A673 (cell line): ENCODE measurements around the gene BST1. TPM values are rescaled to one million over a fixed set of nuclear protein-coding genes. Genes with fewer than 3 reads are reported as not detected.

Source experiments
- BruUV-seq: library from RNA; stranded (reverse); fragments of 400-500 nt; replicated peaks from 2 replicates; lab custom pipeline; 2021; lab: Mats Ljungman, UMichigan
- CTCF ChIA-PET: fragments of 300-600 bp; sonication (Branson Sonifier 250); formaldehyde crosslinking; loops from one replicate; lab custom pipeline; 2022; ENCODE audit warnings: antibody characterized with exemption; lab: Charles Lee
- POLR2A ChIA-PET: fragments of 300-600 bp; sonication (Branson Sonifier 250); formaldehyde crosslinking; loops from one replicate; lab custom pipeline; 2022; ENCODE audit warnings: antibody characterized with exemption; ENCODE audit not compliant: low non-redundant PET; lab: Charles Lee
- DNase-seq: peaks from one replicate; pipeline ENCODE4 v3.0.0-alpha.2; 2015; ENCODE audit warnings: low spot score
- H3K27ac ChIP-seq: fragments of 200-600 bp; sonication (generic); 2 replicates; pipeline ENCODE4 v1.5.1; 2016; ENCODE audit warnings: mixed run types, low read depth, mild to moderate bottlenecking, mixed read lengths, antibody characterized with exemption, low read length; ENCODE audit not compliant: poor library complexity, severe bottlenecking
- H3K27me3 ChIP-seq: fragments of 200-600 bp; sonication (generic); replicated peaks from 2 replicates; pipeline ENCODE4 v1.6.1; 2017; ENCODE audit warnings: mixed run types, low read depth, mild to moderate bottlenecking, mixed read lengths, antibody characterized with exemption, low read length; ENCODE audit not compliant: insufficient read depth, poor library complexity
- H3K36me3 ChIP-seq: fragments of 200-600 bp; sonication (generic); 2 replicates; pipeline ENCODE4 v1.6.1; 2016; ENCODE audit warnings: mixed run types, mild to moderate bottlenecking, mixed read lengths, antibody characterized with exemption, low read length; ENCODE audit not compliant: insufficient read depth, poor library complexity, severe bottlenecking
- H3K4me1 ChIP-seq: fragments of 200-600 bp; sonication (generic); 2 replicates; pipeline ENCODE4 v1.6.1; 2017; ENCODE audit warnings: mixed run types, mild to moderate bottlenecking, mixed read lengths, antibody characterized with exemption, low read length; ENCODE audit not compliant: insufficient read depth, poor library complexity, severe bottlenecking
- H3K4me3 ChIP-seq: fragments of 200-600 bp; sonication (generic); 2 replicates; pipeline ENCODE4 v1.5.1; 2016; ENCODE audit warnings: low read depth, mixed run types, mild to moderate bottlenecking, mixed read lengths, low read length; ENCODE audit not compliant: poor library complexity, severe bottlenecking
- H3K9me3 ChIP-seq: fragments of 200-600 bp; sonication (generic); 2 replicates; pipeline ENCODE4 v1.6.1; 2016; ENCODE audit warnings: mixed run types, low read depth, mild to moderate bottlenecking, mixed read lengths, antibody characterized with exemption, low read length; ENCODE audit not compliant: poor library complexity, severe bottlenecking
- CTCF ChIP-seq: fragments of 300-800, 200-600 bp; sonication (generic); conservative IDR thresholded peaks from 2 replicates; pipeline ENCODE4 v1.5.1; 2017; ENCODE audit warnings: low read depth, mild to moderate bottlenecking, antibody characterized with exemption, low read length, moderate library complexity, mixed read lengths
- EZH2 ChIP-seq: fragments of 200-600 bp; sonication (generic); IDR thresholded peaks from 2 replicates; pipeline ENCODE4 v1.6.1; 2017; ENCODE audit warnings: borderline replicate concordance, low read depth, mild to moderate bottlenecking, mixed read lengths, antibody characterized with exemption, low read length; ENCODE audit not compliant: poor library complexity, severe bottlenecking
- intact Hi-C: fragments of 100-400 bp; cut with micrococcal nuclease; formaldehyde crosslinking; loops from one replicate; pipeline ENCODE4 v1.10.0; 2022; ENCODE audit not compliant: unreplicated experiment
- total RNA-seq: library from RNA; stranded (reverse); gene quantifications from 2 replicates; pipeline ENCODE4 v1.2.3, GENCODE V29; 2021

The BST1 gene
- total RNA-seq, 1 experiment from 2014 or later: 2.4 TPM

DNA sequence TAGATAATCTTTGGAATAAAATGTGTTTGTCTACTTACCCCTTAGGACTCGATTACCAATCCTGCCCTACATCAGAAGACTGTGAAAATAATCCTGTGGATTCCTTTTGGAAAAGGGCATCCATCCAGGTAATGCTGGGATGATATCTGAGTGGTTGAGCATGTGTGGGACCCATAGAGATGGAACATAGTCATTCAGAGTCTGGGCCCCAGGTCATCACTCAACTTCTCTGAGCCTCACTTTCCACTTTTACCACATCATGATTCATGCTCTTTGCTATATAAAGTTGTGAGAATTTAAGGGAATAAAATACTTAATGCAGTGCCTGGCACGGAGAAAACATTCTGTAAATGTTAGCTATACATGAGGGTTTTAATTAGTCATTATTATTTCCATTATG is 8.9 kb downstream of the BST1 start:
- CTCF ChIA-PET: no interaction called here
- Histone ChIP-seq H3K27me3 (no peaks in the 10 kb centered on the region), H3K9me3 (no peaks in the 10 kb centered on the region), H3K4me1 (peaks cover 15% of the 10 kb centered on the region), H3K36me3 (no peaks in the 10 kb centered on the region), H3K27ac (no peak overlapping the region), H3K4me3 (no peak overlapping the region)
- POLR2A ChIA-PET: no interaction called here
- intact Hi-C loops: no loop called here
- TF ChIP-seq CTCF (no peak), EZH2 (no peak)
- BruUV-seq: no TSS peak
- no peak for DNase-seq

DNA sequence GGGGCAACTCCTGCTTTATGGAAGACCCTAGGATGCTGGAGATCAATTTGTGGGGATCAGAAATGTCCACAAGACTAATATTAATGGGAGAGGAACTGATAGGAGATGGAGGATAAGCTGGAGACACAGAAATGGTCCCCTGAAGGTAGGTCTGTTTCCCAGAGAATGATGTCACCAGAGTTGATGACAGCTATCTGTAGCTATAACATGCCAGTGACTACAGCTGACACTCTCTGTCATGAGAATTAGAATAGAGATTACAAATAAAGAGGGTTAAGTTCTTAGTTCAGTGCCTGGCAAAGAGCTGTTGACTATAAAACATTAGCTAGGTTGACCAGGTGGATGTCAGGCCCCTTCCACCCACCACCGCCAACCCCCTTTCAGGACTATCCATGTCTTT is 9.3 kb downstream of the BST1 start:
- DNase-seq: no peak
- Histone ChIP-seq H3K9me3 (no peaks in the 10 kb centered on the region), H3K27ac (no peak overlapping the region), H3K36me3 (no peaks in the 10 kb centered on the region), H3K27me3 (no peaks in the 10 kb centered on the region), H3K4me1 (peaks cover 13% of the 10 kb centered on the region), H3K4me3 (no peak overlapping the region)
- no peak for TF ChIP-seq EZH2
- no peak for TF ChIP-seq CTCF
- BruUV-seq: no TSS peak
- intact Hi-C loops: no loop called here
- ChIA-PET POLR2A (no interaction called here), CTCF (no interaction called here)

- Histone ChIP-seq H3K4me1 (peaks cover 14% of the 10 kb centered on the region), H3K36me3 (no peaks in the 10 kb centered on the region), H3K4me3 (no peak overlapping the region), H3K9me3 (no peaks in the 10 kb centered on the region), H3K27me3 (no peaks in the 10 kb centered on the region), H3K27ac (no peak overlapping the region)
- DNase-seq: no peak
- intact Hi-C loops: no loop called here
- ChIA-PET POLR2A (no interaction called here), CTCF (no interaction called here)
- no peak for TF ChIP-seq CTCF
- BruUV-seq: no TSS peak
Observed at GRCh38 chr4:15714141-15714540, 11.3 kb downstream of the BST1 start.
